HG02970 (cell line): ENCODE data around the gene LDB2.
"Not testable (repeated sequence)": the region's sequence is repeated elsewhere in the genome, so short reads cannot be mapped to it uniquely, and the experiment has no call there.

ENCODE experiments used
- ATAC-seq: cut with Tn5 transposase; IDR thresholded peaks from one replicate; pipeline ENCODE4 v1.9.1; 2021; ENCODE audit warnings: mild to moderate bottlenecking, moderate library complexity, moderate number of reproducible peaks; ENCODE audit not compliant: unreplicated experiment, low FRiP score

LDB2 gene

DNA sequence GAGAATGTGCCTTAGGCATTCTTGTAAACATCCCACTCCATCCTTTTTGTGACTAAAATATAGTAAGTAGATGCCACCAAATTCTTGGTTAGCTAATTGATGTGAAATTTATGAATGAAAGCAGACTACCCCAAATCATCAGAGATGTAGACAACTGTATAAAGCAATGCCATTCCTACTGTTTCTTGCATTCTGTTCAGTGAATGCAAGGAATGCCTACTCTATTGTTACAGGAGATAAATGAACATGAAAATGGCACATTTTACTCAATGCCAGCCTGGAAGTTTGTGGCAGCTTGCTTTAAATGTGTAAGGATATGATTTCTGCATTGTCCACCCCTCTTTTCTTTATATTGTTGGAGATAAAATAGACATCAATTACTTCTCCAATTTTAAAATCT, 317.9 kb downstream of the LDB2 start:
- ATAC-seq: no peak

DNA sequence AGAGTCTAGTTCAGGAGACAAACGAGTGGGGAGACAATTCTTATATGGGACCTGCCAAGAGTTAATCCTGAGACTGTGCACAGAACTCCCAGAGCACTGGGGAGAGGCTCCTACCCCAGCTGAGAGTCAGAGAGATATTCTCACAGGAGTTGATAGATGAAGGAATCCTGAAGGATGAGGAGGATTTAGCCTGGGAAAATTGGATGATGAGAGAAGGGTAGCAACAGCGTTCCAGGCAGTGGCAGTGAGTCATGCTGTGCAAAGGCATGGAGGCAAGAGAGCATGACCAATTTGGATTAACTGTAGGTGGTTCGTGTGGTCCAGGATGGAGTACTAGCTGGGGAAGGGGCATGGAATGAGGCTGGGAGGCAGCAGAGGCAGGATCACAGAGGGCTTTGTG, 318.6 kb downstream of the LDB2 start:
- no peak for ATAC-seq

DNA sequence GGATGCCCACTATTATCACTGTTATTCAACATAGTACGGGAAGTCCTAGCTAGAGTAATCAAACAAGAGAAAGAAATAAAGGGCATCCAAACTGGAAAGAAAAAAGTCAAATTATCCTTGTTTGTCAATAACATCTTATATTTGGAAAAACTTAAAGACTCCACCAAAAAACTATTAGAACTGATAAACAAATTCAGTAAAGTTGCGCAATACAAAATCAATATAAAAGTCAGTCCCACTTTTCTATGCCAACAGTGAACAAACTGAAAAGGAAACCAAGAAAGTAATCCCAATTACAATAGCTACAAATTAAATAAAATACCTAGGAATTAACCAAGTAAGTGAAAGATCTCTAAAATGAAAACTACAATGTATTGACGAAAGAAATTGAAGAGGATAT, 321.3 kb downstream of the LDB2 start:
- ATAC-seq: no peak

DNA sequence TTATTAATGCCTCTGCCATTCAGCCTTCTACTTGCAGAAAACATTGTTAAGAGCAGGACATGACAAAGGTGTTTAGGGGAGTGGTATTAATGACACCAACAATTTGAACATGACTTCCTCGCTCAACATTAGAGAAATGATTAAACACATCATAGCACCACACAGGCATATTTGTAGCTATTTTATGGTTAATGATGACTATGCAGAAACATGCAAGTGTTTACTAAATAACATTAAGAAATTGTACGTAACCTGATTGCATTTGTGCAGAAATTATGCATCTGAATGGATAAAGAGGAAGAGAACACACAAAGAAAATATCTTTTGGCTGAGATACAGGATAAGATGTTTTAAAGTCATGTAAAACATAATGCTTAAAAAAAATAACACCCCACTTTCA, 323.5 kb downstream of the LDB2 start:
- no peak for ATAC-seq

DNA sequence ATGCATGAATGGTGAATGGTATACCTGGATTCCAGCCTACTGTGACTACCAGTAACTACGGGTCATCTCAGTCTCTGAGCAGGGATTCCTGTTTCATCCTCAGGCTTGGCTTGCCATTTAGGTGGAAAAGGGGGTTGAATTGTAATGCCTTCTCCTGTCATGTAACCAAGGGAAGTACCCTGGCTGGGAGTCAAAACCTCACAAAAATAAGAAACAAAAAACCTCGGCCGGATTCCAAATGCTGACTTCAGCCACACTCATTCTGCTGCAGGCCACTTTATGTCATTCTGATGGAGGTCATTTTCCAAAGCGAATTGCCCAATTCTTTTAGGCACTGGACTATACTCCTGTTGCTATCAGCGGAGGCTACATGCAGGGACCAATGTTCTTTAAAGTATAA, 324.7 kb downstream of the LDB2 start:
- ATAC-seq: no peak

DNA sequence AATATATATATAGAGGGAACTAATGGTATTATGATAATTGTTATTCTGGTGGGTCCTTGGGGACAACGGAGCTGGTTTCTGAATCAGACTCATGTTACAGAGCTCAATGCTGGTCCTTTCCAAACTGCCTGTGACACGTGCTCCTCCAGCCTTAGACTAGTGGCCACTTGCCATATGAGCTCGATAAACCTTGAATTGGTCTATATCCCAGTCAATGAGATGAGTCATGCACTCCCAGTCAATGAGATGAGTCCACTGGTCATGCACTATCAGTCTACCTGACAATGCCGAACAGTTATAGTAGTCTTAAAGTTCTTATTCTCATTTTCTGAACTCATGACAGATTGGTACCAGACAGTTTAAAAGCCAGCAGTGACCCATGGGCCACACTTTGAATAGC, 325.2 kb downstream of the LDB2 start:
- no peak for ATAC-seq

DNA sequence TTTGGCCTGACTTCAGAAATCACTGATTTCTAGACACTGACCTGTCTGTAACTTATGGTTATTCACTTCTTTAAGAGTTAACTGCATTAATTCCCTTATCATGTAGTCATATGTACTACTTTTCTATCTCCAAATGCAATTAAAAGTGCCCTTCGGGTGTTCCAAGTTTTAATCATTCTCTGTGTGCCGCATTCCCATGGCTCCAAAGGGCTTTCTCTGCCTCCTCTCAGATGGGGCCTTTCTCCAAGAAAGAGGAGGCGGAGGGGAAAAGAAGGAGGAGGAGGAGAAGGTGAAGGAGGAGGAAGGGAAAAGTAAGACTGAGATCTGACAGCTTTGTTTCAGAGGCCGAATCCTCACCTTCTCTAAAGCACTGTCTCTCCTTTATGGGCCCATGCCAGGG, 325.8 kb downstream of the LDB2 start:
- ATAC-seq: no peak

DNA sequence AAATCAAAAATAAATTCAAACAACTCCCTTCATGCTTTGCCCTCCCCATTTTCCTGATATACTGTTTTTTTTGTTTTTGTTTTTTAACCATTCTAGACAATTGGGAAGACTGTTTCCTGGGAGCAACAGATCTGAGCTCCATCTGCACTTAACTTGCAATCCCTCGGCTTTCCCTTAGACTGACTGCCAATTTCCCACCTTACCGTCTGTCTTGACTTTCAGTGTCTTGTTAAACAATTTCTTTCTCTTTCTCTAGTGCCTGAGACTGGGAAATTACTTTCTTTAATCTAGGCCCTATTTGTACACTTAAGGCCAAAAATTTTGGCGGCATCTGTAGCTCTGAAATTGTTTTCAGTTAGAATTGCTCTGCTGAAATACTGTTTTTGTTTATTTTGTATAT, 326.3 kb downstream of the LDB2 start:
- ATAC-seq: no peak

DNA sequence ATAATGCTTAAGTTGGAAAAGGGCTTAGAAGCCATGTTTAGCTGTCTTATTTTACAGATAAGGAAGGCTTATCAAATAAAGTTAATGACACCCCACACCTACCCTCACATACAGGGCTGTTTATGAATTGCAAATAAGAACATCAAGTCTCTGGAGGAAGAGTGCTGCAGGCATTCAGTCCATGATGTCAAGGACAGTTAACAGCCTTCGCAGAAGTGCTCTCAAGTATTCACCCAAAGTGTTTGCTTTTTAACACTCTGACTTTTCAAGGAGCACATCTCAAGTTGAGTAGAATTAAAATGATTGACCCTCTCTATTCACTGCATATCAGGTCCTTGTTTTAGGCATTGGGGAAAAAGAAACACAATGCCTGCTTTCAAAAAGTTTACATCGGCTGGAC, 328.7 kb downstream of the LDB2 start:
- no peak for ATAC-seq

DNA sequence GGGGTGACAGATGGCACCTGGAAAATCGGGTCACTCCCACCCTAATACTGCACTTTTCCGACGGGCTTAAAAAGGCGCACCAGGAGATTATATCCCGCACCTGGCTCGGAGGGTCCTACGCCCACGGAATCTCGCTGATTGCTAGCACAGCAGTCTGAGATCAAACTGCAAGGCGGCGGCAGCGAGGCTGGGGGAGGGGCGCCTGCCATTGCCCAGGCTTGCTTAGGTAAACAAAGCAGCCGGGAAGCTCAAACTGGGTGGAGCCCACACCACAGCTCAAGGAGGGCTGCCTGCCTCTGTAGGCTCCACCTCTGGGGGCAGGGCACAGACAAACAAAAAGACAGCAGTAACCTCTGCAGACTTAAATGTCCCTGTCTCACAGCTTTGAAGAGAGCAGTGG, 341.1 kb downstream of the LDB2 start:
- not testable (repeated sequence) for ATAC-seq

DNA sequence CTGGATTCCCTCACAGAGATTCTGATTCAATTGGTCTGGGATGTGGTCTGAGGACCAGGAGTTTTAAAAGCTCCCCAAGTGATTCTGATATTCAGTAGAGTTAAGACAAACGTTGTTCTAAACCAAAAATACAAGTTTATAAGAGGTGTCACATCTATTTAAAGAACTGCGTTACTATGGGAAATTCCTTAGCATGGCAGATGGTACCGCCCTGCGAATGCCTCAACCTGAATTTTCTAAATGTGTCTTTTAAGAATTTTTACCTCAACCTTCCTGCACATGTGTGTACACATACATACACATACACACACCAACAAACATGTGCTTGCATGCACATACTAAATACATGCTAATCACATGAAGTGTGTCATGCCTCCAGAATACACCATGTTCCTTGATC, 343.3 kb downstream of the LDB2 start:
- ATAC-seq: no peak

DNA sequence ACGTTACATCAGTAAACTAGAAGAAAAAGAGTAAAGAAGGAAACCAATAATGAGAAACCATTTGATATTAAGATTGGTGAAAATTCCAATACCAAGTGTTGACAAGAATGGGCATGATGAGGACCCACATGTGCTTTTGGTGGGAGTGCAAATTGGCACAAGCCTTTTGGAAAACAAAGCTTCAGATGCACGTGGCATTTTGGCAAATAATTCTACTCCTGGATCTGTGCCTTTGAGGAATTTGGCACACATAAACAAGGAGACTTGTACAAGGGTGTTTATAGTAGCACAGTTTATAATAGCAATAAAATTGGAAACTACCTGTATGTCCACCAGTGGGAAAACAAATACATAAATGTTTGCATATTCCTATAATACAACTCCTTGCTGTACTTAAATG, 347.9 kb downstream of the LDB2 start:
- no peak for ATAC-seq

DNA sequence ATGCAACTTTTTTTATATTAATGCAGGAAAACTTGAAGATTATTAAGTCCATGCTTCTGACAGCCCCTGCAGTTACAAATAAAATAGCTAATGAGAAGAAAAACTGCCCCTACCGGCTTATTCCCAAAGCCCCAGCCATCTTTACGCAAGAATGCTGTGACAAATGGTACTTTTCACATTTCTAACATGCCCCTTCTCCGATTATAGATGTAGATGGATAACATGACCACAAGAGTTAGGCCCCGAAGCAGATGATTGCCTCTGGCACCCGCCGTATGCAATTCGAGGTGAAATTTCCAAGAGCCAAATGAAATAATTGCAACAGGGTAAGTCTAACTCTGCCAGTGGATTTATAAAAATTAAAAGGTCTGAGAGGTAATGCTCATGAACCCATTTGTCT, 352.8 kb downstream of the LDB2 start:
- ATAC-seq: no peak

DNA sequence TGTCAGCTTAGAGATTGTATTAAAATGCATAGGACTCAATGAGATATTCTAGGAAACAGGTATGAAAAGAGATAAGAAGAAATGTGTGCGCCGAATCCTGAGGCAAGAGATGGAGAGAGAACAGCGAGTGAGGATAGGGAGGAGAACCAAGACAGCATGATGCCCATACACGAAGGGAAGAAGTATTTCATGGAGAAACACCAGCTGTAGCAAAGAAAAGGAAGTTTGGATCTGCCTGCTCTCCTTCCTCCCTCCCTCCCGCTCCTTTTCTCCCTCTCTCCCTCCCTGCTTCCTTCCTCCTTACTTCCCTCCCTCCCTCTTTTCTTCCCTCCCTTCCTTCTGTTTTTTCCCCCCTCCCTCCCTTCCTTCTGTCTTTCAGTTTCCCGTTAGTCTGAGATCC, 353.6 kb downstream of the LDB2 start:
- ATAC-seq: no peak

DNA sequence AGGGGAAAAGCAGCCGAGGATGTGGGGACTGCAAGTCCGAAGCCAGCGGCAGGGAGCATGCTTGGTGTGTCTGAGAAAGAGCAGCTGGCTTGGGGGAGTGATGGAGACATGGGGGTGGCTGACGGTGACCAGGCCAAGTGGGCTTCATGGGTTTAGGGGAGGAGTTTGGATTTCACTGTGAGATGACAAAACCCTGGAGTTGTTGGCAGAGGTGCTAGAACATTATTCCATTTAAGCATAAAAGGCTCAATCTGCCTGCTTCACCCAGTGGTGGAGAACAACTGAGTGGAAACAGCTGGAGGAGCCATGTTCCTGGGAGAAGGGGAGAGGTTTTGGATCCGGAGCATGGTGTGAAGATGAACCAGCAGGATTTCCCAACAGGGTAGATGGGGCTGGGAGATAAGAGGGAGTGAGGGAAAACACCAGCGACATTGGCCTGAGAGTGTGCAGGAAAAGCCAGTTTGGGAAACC, 354.2 kb downstream of the LDB2 start:
- no peak for ATAC-seq

DNA sequence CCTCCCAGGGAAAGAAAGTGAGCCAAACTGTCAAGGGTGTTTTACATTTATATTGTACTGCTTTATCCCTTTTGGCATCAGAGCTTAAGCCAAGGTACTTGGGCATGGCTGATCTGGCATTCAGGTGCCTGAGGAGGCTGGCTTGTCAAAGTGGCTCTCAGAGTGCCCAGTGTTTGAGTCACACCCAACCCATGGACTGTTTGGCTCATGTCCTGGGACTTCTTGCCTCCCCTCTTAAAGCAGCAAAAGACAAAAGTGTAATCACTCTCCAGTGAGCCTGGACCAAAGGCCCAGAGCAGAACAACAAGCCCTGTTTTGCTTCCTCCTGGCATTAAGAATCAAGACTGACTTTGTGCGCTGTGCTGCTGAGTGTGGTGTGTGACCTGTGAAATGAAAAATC, 360.5 kb downstream of the LDB2 start:
- ATAC-seq: no peak

DNA sequence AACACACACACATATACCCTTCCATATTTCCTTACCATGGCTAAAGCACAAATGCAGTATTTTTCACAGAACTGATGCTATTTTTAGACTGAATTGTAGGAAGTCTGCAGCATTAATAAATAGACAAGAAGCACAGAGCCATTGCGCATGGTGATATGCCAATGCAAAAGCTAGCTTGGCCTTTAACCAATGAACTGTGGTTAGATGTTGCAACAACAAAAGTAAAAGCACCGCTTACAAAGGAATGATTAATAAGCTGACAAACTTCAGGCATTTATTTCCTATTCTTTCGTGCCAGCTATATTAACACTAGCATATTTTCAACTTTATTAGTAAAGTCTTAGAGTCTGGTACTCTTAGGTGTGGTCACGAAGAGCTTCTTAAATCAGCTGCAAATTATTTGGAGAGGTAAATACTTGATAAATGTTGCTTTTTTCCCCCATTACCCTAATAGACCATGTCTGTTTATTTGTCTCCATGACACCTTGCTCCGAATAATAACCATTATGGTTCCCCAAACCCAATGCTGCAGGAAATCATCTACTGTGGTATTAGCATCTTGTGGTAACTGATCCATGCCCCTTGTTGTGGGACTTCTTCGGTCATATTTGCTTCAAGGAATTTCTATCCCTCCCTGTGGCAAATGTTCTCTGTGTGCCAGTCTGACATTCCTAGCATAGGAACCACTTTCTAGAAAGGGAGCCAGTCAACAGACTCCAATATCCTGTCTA, 366.0 kb downstream of the LDB2 start:
- no peak for ATAC-seq

DNA sequence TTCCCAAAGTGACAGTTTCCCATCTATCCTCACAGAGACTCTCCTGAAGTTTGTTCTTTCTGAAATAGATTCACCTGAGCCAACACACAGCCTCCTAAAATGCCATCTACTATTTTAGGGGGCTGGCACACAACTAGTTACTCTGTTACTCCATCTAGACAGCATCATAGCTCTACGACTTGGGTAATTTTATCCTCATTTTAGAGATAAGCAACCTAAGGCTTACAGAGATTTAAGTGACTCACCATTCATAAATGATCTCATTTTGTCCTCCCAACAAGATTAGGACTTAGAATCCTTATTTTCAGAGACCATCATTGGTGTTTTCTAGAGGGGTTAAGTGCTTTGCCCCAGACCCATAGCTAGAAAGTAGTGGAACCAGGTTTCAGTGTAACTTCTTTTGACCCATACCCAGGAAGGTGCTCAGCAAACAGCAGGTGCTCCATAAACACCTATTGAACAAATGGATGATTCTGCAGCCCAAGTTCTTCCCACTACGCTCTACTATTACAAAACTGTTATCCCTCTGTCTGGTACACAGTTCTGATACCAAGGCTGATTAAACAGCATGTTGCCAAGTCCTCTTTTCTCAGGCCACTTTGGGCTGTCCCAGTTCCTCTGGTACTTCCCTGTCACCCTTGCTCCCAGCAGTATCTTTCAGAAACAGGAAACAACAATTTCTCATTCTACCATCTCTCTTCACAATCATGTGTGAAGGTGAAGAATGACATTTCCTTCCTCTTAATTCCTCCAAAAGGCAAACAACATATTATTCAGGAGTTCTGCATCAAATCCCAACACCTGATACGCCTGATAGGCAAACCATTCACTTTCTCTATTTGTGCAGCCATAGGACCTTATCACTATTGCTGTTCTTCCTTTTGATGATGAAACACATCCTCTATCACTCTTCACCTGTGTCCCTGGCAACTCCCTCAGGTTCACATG, 367.5 kb downstream of the LDB2 start:
- ATAC-seq: no peak

DNA sequence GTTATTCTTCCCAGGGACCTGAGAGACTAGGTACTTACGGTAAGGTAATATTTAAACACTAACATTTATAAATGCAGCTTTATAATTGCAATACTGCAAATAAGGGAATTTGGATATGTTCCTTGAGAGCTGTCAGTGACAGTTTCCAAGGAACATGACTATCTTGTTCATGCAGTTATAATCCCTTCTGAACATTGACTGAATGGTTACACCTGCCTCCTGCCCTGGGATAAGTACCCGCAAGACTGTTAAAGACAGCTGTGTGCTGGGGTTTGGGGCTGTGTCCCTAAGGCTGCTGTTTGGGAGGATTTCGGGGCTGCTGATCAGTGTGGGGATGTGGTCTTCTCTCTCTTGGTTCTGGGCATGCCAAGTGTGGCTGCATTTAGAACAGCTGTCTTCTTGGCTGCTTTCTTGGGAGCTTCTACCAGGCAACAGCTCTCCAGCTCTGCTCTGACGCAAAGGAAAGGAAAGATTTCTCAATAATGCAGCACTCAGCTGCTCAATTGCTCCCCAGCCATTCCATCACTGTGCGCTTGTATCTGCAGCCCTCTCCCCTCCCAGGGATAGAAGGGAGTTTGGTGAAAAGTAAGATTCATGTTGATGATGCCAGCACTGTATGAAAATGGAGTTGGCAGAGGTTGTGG, 373.4 kb downstream of the LDB2 start:
- no peak for ATAC-seq

DNA sequence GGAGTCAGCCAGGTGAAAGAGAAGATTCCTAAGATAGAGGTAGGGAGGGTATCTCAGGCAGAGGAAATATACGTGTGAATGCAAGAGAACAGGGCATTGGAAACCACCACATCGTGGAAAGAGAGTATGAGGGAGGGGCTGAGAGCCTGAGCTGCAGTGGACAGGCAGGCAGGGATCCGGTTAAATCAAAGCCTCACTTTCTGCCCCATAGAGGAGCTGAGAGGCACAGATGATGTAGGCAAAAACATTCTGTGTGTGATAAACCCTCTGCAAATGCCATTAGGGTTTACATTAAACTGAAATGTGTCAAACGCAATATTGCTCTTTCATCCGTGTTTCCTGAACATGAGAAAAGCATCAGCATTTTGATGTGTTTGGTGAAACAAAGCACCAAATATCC, 374.0 kb downstream of the LDB2 start:
- ATAC-seq: no peak

DNA sequence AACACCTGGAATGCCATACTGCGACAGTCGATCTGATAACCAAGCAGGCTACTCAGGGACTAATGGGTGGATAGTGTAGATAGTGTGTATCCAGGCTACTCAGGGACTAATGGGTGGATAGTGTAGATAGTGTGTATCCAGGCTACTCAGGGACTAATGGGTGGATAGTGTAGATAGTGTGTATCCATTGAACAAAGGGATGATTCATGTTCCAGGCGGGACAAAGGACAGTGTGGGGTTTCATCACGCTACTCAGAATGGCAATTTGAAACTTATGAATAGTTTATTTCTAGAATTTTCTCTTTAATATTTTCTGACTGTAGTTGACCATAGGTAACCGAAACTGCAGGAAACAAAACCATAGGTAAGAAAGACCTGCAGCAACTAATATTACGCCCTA, 374.9 kb downstream of the LDB2 start:
- ATAC-seq: not testable (repeated sequence)
